Endothelial cell of umbilical vein (primary cell): Measurements from ENCODE around the gene RALB.

Source experiments
- EZH2 ChIP-seq: IDR thresholded peaks from 2 replicates; pipeline ENCODE4 v1.6.1; 2012; ENCODE audit warnings: borderline replicate concordance, low read depth, mild to moderate bottlenecking, moderate library complexity, low read length, inconsistent platforms; ENCODE audit not compliant: severe bottlenecking
- FOS ChIP-seq: IDR thresholded peaks from 2 replicates; pipeline ENCODE4 v1.6.1; 2011; ENCODE audit warnings: mild to moderate bottlenecking, low read length, moderate library complexity, borderline replicate concordance; ENCODE audit not compliant: insufficient read depth
- GATA2 ChIP-seq: IDR thresholded peaks from 2 replicates; pipeline ENCODE4 v1.7.0; 2011; ENCODE audit warnings: low read depth, mild to moderate bottlenecking, moderate library complexity, mixed read lengths, low read length; ENCODE audit not compliant: insufficient read length, insufficient read depth
- JUN ChIP-seq: IDR thresholded peaks from 2 replicates; pipeline ENCODE4 v1.6.1; 2011; ENCODE audit warnings: borderline replicate concordance, low read depth; ENCODE audit not compliant: insufficient read length, insufficient read depth
- MYC ChIP-seq: IDR thresholded peaks from one replicate; pipeline ENCODE4 v1.6.1; 2011; ENCODE audit warnings: mild to moderate bottlenecking, low read depth, low read length
- POLR2A ChIP-seq: IDR thresholded peaks from 2 replicates; pipeline ENCODE4 v1.6.1; 2012; ENCODE audit warnings: low read depth, mild to moderate bottlenecking, control low read depth, low read length
- POLR2AphosphoS5 ChIP-seq: IDR thresholded peaks from 2 replicates; pipeline ENCODE4 v1.6.1; 2012; ENCODE audit warnings: low read depth, mild to moderate bottlenecking, control low read depth, low read length, moderate library complexity; ENCODE audit not compliant: insufficient read depth
- TF ChIP-seq, protein P1 (sequence below), 2 donors: IDR thresholded peaks; 1 replicate in 1 of 2; 2 replicates in 1 of 2; pipeline ENCODE4 v1.5.1; 2011; ENCODE audit warnings: low read length in 2 of 2, mild to moderate bottlenecking in 2 of 2, moderate library complexity in 2 of 2, control low read depth in 1 of 2, inconsistent platforms in 1 of 2, low read depth in 1 of 2; ENCODE audit not compliant: insufficient read depth in 1 of 2; ENCODE audit errors: extremely low read depth in 1 of 2
- TF ChIP-seq, protein P2 (sequence below): IDR thresholded peaks from 2 replicates; pipeline ENCODE4 v1.6.1; 2011; ENCODE audit not compliant: insufficient read depth, insufficient read length

DNA sequence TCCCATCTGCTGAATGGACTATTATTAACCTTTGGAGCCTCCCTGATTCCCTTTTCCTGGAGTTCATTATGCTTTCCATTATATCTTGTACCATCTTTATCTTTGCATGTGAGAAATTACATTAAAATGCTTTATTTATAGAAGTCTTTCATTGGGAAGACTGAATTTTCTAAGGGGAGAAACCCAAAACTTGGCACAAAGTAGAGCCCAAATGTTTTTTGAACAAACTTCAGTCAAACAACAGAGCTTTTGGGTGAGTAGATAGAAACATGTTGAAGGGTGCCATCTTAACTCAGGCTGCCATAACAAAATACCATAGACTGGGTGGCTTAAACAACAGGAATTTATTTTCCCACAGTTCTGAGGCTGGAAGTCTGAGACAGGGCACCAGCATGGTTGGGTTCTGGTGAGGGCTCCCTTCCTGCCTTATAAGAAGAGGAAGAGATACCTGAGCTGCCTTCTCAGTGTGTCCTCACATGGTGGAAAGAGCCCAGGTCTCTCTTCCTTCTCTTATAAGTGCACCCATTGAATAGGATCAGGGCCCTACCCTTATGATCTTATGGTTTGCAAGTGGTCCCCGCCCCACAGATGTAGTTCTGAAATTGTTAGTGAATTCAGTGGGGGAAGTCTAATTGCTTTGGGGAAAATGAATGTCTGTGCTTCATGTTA, 19.2 kb downstream of the RALB start:
- TF ChIP-seq FOS = no peak
- TF ChIP-seq, protein P1, sequence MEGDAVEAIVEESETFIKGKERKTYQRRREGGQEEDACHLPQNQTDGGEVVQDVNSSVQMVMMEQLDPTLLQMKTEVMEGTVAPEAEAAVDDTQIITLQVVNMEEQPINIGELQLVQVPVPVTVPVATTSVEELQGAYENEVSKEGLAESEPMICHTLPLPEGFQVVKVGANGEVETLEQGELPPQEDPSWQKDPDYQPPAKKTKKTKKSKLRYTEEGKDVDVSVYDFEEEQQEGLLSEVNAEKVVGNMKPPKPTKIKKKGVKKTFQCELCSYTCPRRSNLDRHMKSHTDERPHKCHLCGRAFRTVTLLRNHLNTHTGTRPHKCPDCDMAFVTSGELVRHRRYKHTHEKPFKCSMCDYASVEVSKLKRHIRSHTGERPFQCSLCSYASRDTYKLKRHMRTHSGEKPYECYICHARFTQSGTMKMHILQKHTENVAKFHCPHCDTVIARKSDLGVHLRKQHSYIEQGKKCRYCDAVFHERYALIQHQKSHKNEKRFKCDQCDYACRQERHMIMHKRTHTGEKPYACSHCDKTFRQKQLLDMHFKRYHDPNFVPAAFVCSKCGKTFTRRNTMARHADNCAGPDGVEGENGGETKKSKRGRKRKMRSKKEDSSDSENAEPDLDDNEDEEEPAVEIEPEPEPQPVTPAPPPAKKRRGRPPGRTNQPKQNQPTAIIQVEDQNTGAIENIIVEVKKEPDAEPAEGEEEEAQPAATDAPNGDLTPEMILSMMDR (IDR thresholded peaks at IDR 0.05; ENCODE audit: extremely low read depth in 1 of 2, insufficient read depth in 1 of 2, low read depth in 1 of 2, low read length in 2 of 2) = no peak
- no peak for TF ChIP-seq MYC
- no peak for TF ChIP-seq EZH2
- TF ChIP-seq POLR2AphosphoS5 = no peak
- TF ChIP-seq POLR2A = no peak
- TF ChIP-seq JUN = no peak
- TF ChIP-seq, protein P2, sequence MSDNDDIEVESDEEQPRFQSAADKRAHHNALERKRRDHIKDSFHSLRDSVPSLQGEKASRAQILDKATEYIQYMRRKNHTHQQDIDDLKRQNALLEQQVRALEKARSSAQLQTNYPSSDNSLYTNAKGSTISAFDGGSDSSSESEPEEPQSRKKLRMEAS = no peak
- TF ChIP-seq GATA2 = no peak
